ENCODE results near the gene POLD2. TPM values are rescaled to one million over a fixed set of nuclear protein-coding genes. Genes with fewer than 3 reads are reported as not detected.

The POLD2 gene
- total and polyA plus RNA-seq, 2 of the 13 experiments (the other 11 are each of a cell fraction or from before 2014, with no cell fraction given), result 87.6 to 95.1 TPM

- Histone ChIP-seq H2AFZ (ENCODE audit: low read length) (no peak overlapping the region), H3K27ac (ENCODE audit: extremely low read length, insufficient read depth, low read length) (no peak overlapping the region), H3K9ac (ENCODE audit: insufficient read depth, low read depth, low read length) (no peak overlapping the region), H3K4me3 (replicated peaks in 1 of 3; ENCODE audit: insufficient read depth in 1 of 3, low read depth in 2 of 3, low read length in 3 of 3) (no peak overlapping the region), H3K79me2 (ENCODE audit: insufficient read depth, low read length) (no peaks in the 10 kb centered on the region), H3K4me2 (ENCODE audit: low read depth, low read length) (no peak overlapping the region), H3K9me3 (ENCODE audit: low read length) (no peaks in the 10 kb centered on the region), H4K20me1 (ENCODE audit: insufficient read depth, low read length) (no peaks in the 10 kb centered on the region), H3K36me3 (replicated peaks in 1 of 2; ENCODE audit: control insufficient read depth in 1 of 2, insufficient read depth in 2 of 2, low read length in 2 of 2) (peaks cover 11 to 29% of the 10 kb centered on the region in 2 experiments; a peak in 4 of 5 replicates), H3K27me3 (ENCODE audit: control insufficient read depth in 1 of 2, insufficient read depth in 2 of 2, low read length in 2 of 2) (no peaks in the 10 kb centered on the region), H3K4me1 (ENCODE audit: insufficient read depth, low read length) (peaks cover 23% of the 10 kb centered on the region)
- no peak for ATAC-seq
- ChIA-PET POLR2A (no interaction called here), CTCF (ENCODE audit: low intra/inter-chr PET ratio, low total read pairs) (no interaction called here)
- TF ChIP-seq CREM (IDR thresholded peaks at IDR 0.05) (no peak), CREM (CRISPR knock-in tag; IDR thresholded peaks at IDR 0.05) (no peak), SMC3 (IDR thresholded peaks at IDR 0.05; ENCODE audit: low read length) (no peak), CBFB (CRISPR knock-in tag; IDR thresholded peaks at IDR 0.05) (no peak)
- DNase-seq (ENCODE audit: low spot score), result no peak
- no peak for FAIRE-seq
- intact Hi-C loops (cut with micrococcal nuclease; ENCODE audit: unreplicated experiment) (no loop called here), in situ Hi-C loops (cut with HindIII; ENCODE audit: extremely low pct_ligation_motif_present, low pct_unique_long_range_greater_than_20kb) (no loop called here)
- no TSS peak for BruUV-seq (replicated peaks)
- WGBS (ENCODE audit: low lambda C conversion rate), result 96% methylated on average over 9 of the region's 9 CpGs
These were observed 46.3 kb downstream of the POLD2 start for GRCh38 chr7:44077061-44077460.

GRCh38 chr7:44076101-44076895 is 47.0 kb downstream of the POLD2 start:
- TF ChIP-seq NBN (conservative IDR thresholded peaks at IDR 0.05) (no peak), FOXJ3 (CRISPR knock-in tag; IDR thresholded peaks at IDR 0.05; ENCODE audit: borderline replicate concordance) (no peak), SNRNP70 (IDR thresholded peaks at IDR 0.05; ENCODE audit: low read depth, low read length) (no peak), FOXA3 (CRISPR knock-in tag; IDR thresholded peaks at IDR 0.05) (no peak), CEBPZ (IDR thresholded peaks at IDR 0.05; ENCODE audit: low read length) (no peak), LCORL (IDR thresholded peaks at IDR 0.05) (no peak), LCORL (CRISPR knock-in tag; IDR thresholded peaks at IDR 0.05) (no peak), YEATS2 (CRISPR knock-in tag; IDR thresholded peaks at IDR 0.05; ENCODE audit: borderline replicate concordance) (no peak), ZNF3 (CRISPR knock-in tag; IDR thresholded peaks at IDR 0.05) (no peak), ZNF740 (CRISPR knock-in tag; IDR thresholded peaks at IDR 0.05) (no peak), ZBTB1 (CRISPR knock-in tag; IDR thresholded peaks at IDR 0.05; ENCODE audit: borderline replicate concordance) (no peak), BORCS8-MEF2B (CRISPR knock-in tag; IDR thresholded peaks at IDR 0.05) (no peak)
- no peak overlapping the region for H3K27ac ChIP-seq (ENCODE audit: extremely low read length, insufficient read depth, low read length)
- in situ Hi-C loops (cut with HindIII; ENCODE audit: extremely low pct_ligation_motif_present, low pct_unique_long_range_greater_than_20kb), result no loop called here
- H3K36me3 ChIP-seq (replicated peaks in 1 of 2; ENCODE audit: control insufficient read depth in 1 of 2, insufficient read depth in 2 of 2, low read length in 2 of 2), result peaks cover 11 to 29% of the 10 kb centered on the region in 2 experiments; a peak in 4 of 5 replicates
- ATAC-seq (no peak), FAIRE-seq (no peak), DNase-seq (ENCODE audit: low spot score) (no peak)
- H4K20me1 ChIP-seq (ENCODE audit: insufficient read depth, low read length), result no peaks in the 10 kb centered on the region
- ChIA-PET POLR2A (no interaction called here), CTCF (ENCODE audit: low intra/inter-chr PET ratio, low total read pairs) (no interaction called here)
- H3K4me1 ChIP-seq (ENCODE audit: insufficient read depth, low read length), result peaks cover 24% of the 10 kb centered on the region
- no peak overlapping the region for H3K9ac ChIP-seq (ENCODE audit: insufficient read depth, low read depth, low read length)
- H2AFZ ChIP-seq (ENCODE audit: low read length), result no peak overlapping the region
- WGBS (ENCODE audit: low lambda C conversion rate), result 98% methylated on average over 8 of the region's 20 CpGs
- no TSS peak for BruUV-seq (replicated peaks)
- no peaks in the 10 kb centered on the region for H3K27me3 ChIP-seq (ENCODE audit: control insufficient read depth in 1 of 2, insufficient read depth in 2 of 2, low read length in 2 of 2)
- H3K79me2 ChIP-seq (ENCODE audit: insufficient read depth, low read length), result no peaks in the 10 kb centered on the region
- H3K9me3 ChIP-seq (ENCODE audit: low read length), result no peaks in the 10 kb centered on the region
- no peak overlapping the region for H3K4me3 ChIP-seq (replicated peaks in 1 of 3; ENCODE audit: insufficient read depth in 1 of 3, low read depth in 2 of 3, low read length in 3 of 3)
- intact Hi-C loops (cut with micrococcal nuclease; ENCODE audit: unreplicated experiment), result no loop called here
- no peak overlapping the region for H3K4me2 ChIP-seq (ENCODE audit: low read depth, low read length)
